Stimulated activated naive CD4-positive, alpha-beta T cell (primary cell): Measurements from ENCODE around the gene HSPA1A.

Source experiments
- DNase-seq, 6 experiments: peaks; one replicate each; lab custom pipeline; 2025; lab: John Stamatoyannopoulos, UW

The HSPA1A gene

DNA sequence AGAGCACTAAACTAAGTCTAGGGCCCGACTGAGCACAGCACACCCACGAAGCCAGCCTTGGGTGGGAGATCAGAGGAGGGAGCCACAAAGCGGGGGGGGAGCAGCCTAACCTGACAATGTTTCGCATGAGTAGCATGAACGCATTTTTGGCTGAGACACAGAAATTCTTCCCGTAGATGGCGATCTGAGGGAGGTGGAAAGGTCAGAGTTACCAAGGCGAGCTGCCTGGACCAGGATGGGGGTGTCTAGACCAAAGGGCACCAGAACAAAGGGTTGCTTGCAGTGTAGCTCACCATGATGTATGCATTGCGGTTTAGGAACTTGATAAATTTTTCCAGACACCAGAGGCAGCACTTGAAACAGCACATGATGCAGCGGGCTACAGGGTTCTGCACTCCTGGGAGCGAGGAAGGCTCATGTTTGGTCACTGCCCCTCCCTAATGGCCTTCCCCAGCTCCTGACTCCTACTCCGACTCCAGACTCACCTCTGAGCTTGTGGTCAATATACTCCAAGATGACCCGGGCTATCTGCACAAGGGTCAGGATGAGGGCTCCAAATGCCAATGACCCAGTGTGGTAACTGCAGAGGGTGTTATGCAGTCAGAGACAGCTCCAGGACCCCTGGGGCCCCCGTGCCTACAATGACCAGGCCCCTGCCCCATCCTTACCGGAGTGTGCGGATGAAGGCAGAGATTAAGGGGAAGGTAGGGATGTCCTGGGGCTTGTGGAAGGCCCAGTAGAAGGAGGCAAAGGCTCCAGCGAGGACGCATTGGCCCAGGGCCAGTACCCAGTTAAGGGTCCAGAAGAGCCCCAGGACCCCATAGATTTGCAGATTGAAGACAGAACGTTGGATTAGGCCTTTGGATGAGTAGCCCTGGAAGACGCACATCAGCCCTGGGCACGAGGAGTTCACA lies 50.1 kb downstream of the HSPA1A start:
- no peak for DNase-seq
